OCI-LY7 (cell line): ENCODE measurements around the gene TTF2.

Experiments used
- EZH2phosphoT487 ChIP-seq: fragments of 200-600 bp; sonication (generic); IDR thresholded peaks from 2 replicates; pipeline ENCODE4 v1.6.1; 2018; ENCODE audit warnings: low read depth, borderline replicate concordance, mild to moderate bottlenecking, mixed run types, antibody characterized with exemption, low read length, moderate library complexity, mixed read lengths
- TF ChIP-seq, protein P1 (sequence below): fragments of 200-600 bp; sonication (generic); conservative IDR thresholded peaks from 2 replicates; pipeline ENCODE4 v1.5.1; 2014; ENCODE audit warnings: mild to moderate bottlenecking, antibody characterized with exemption, low read length, moderate library complexity, mixed read lengths

DNA sequence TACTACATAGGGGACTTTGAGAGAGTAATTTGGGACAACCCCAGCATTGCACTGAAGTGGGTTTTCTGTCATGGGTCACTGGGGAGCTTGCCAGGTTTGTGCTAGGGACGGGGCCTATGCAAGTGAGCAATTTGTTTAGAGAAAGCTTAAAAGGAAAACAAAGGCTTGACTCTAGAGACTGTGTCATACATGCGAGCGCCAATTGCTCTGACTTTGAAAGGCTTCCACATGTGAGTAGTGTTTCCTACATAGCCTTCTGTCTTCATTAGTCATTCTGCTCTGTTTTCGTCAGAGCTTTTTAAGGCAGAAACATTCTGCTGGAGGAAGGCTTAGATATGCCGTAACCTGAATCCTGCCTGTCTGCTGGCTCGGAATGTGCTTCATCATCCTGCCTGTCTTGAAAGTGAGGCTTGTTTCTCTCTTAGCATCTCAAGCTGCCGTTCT is 33.0 kb downstream of the TTF2 start:
- TF ChIP-seq, protein P1, sequence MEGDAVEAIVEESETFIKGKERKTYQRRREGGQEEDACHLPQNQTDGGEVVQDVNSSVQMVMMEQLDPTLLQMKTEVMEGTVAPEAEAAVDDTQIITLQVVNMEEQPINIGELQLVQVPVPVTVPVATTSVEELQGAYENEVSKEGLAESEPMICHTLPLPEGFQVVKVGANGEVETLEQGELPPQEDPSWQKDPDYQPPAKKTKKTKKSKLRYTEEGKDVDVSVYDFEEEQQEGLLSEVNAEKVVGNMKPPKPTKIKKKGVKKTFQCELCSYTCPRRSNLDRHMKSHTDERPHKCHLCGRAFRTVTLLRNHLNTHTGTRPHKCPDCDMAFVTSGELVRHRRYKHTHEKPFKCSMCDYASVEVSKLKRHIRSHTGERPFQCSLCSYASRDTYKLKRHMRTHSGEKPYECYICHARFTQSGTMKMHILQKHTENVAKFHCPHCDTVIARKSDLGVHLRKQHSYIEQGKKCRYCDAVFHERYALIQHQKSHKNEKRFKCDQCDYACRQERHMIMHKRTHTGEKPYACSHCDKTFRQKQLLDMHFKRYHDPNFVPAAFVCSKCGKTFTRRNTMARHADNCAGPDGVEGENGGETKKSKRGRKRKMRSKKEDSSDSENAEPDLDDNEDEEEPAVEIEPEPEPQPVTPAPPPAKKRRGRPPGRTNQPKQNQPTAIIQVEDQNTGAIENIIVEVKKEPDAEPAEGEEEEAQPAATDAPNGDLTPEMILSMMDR, result no peak
- no peak for TF ChIP-seq EZH2phosphoT487
